A673 (cell line): ENCODE results near the gene PLXNB3.

Experiments used
- CTCF ChIP-seq: fragments of 300-800, 200-600 bp; sonication (generic); conservative IDR thresholded peaks from 2 replicates; pipeline ENCODE4 v1.5.1; 2017; ENCODE audit warnings: low read depth, mild to moderate bottlenecking, antibody characterized with exemption, low read length, moderate library complexity, mixed read lengths
- EZH2 ChIP-seq: fragments of 200-600 bp; sonication (generic); IDR thresholded peaks from 2 replicates; pipeline ENCODE4 v1.6.1; 2017; ENCODE audit warnings: borderline replicate concordance, low read depth, mild to moderate bottlenecking, mixed read lengths, antibody characterized with exemption, low read length; ENCODE audit not compliant: poor library complexity, severe bottlenecking

GRCh38 chrX:153755136-153755535 is 8.9 kb upstream of the PLXNB3 start:
- TF ChIP-seq CTCF (no peak), EZH2 (no peak)
